Kidney tubule cell (primary cell): ENCODE measurements around the gene SLC5A10.
"Not testable (repeated sequence)": the region's sequence is repeated elsewhere in the genome, so short reads cannot be mapped to it uniquely, and the experiment has no call there.

ENCODE experiments used
- DNase-seq: peaks from one replicate; pipeline ENCODE4 v3.0.0-alpha.2; 2018; ENCODE audit warnings: low spot score

Gene SLC5A10

DNA sequence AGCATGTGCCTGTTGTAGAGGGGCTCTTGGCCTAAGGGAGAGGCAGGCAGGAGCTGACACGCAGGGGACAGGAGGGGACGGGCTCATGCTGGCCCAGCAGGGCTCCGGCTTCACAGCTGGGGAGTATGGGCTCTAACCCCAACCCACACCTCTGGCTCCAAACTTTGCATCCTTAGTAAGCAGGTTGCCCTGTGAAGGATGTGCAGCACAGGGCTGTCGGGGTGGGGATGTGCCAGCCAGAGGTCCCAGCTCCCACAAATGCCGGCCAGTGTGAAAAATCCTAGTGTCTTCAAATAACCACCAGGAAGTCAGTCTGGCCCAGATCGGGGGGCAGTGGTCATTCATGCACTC is 66.6 kb downstream of the SLC5A10 start:
- no peak for DNase-seq

DNA sequence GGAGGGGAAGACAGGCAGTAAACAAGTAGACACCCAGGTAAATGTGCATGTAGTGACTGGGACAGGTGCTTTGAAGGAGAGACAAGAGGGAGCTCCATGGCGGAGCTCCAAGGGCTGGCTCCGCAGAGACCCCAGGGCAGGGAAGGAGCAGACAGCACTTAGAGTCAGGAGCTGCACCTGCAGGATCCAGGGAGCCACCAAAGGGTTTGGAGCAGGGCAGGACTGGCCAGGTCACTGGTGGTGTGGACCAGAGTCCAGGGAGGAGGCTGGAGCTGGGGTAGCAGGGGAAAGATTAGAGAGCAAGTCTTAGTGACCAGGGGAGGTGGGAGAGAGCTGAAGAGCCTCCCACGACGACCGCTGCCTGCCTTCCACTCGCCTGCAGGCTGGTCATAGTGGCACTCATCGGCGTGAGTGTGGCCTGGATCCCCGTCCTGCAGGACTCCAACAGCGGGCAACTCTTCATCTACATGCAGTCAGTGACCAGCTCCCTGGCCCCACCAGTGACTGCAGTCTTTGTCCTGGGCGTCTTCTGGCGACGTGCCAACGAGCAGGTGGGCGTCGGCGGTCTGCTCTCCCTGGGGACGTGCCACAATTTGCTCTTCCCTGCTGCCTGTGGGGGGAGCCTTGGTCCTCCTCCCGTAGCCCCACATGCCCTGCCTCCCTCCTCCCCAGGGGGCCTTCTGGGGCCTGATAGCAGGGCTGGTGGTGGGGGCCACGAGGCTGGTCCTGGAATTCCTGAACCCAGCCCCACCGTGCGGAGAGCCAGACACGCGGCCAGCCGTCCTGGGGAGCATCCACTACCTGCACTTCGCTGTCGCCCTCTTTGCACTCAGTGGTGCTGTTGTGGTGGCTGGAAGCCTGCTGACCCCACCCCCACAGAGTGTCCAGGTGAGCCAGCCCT is 67.3 kb downstream of the SLC5A10 start:
- no peak for DNase-seq

DNA sequence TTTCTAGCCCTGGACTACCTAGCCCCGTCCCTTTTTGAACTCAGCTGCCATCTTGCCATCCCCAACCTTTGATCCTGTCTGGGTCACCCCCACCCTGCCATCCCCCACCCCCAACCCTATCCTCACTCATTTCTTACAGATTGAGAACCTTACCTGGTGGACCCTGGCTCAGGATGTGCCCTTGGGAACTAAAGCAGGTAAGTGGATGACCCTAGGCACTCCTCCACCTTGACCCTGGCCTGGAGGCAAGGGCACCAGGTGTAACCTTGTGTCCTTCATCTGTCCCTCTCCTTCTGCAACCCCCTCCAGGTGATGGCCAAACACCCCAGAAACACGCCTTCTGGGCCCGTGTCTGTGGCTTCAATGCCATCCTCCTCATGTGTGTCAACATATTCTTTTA is 68.1 kb downstream of the SLC5A10 start:
- DNase-seq, result no peak

DNA sequence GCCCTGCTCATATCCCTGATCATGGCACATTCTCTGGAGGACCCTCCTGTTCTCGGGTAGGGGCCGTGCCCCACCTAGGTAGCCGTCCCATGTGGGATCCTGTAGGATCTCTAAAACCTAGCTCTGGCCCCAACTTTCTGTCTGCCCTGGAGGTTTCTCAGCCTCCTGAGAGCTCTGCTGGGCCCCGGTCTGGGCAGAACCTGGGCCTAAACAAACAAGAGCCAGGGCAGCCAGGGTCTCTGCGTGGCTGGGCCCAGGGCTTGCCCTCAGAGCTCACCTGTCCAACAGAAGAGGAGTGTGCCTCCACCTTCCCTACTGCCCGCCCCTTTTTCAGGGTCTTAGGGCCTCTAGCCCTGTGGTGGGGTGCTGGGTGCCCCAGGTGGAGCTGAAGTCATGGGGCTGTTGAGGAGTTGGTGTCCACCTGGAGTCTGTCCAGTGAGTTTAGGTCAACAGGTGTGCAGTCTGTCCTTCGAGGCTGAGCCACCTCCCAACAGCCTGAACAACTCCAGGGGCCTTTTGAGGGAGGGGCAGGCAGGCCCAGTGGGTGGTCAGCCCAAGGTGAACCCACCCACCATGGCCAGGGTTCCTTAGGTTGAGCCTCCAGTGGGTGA is 69.2 kb downstream of the SLC5A10 start:
- DNase-seq, result not testable (repeated sequence)

DNA sequence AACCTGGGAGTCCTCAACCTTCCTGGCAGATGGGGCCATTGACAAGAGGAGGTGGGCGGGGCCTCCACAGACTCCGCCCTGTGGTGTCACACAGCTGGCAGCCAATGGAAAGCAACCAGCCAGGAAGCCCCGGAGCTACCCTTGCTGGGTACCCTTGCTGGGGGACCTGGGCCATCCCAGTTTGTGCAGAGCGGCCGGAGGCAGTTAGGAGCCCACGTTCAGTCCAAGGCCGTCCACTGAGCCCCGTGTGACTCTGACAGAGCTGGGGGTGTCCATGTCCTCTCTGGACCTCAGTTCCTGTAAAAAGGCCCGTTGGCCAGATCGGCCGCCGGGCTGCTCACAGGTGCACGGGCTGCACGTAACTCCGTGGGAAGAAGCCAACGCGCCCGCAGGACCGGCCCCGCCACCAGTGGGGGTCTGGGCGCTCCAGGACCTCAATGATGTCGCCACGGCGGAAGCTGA is 69.7 kb downstream of the SLC5A10 start:
- DNase-seq, result no peak

DNA sequence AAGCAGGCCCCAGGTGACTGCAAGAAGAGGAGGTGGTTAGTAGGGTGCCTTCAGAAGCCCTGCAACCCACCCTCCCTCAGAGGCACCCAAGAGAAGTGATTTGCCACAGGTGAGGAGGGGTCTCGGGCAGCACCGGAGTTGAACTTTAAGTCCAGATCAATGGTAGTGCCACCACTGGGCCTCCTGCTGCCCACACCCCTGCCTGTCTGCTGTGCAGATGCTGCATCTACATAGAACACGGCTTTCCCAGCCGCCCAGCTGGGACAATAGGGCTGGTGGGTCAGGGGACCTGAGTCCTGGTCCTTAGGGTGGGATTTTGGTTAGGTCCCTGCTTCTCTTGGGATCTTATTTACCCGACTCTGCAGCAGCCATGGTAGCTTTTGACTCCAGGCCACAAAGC is 70.2 kb downstream of the SLC5A10 start:
- DNase-seq, result no peak

DNA sequence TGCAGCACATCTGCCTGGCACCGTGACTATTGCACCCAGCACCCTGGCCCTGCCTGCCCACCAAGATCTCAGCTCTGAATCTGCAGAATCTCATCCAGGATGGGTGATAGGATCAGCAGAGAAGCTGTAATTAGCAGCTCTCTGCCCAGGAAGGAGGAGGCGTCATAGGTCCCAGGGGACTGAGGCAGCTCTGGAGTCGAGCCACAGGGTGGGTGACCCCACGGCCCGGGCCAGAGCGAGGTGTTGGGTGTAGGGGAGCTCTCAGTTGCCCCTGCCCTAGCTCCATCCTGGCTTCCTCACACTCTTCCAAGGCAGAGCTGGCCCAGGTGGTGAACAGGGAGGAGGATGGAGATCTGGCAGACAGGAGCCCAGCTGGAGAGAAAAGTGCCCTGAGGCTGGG is 70.8 kb downstream of the SLC5A10 start:
- no peak for DNase-seq

DNA sequence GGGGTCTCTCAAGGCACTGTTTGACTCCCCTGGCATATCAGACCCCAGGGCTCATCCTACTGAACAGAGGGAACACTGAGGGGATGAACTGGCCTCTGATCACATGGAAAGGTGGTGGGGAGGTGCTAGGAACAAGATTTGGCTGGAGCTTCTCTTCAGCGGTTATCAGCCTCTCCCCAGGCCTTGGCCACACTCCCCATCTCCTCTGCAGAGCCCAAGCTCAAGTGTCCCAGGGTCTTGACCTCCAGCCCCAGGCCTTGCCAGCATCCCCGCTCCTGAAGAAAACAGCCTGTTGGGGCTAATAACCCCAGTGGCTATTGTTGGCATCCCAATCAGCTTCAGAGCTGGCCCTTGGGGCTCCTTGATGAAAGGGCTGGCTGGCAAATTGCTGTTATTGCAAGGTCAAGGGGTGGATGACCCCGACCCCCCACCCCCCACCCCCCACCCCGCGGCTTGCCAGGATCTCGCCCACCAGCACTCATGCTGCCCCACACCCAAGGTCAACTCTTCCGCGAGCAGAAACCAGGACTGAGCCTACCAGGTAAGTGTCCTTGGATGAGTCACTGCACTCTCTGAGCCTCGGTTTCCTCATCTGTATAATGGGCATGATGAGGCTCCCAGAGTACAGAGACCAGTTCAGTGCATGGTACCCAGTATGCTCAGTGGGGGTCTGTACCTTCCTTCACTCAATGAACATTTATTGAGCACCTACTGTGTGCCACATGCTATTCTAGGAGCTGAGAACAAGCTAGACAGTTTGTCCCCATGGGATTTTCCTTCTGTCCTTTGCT is 71.4 kb downstream of the SLC5A10 start:
- no peak for DNase-seq

DNA sequence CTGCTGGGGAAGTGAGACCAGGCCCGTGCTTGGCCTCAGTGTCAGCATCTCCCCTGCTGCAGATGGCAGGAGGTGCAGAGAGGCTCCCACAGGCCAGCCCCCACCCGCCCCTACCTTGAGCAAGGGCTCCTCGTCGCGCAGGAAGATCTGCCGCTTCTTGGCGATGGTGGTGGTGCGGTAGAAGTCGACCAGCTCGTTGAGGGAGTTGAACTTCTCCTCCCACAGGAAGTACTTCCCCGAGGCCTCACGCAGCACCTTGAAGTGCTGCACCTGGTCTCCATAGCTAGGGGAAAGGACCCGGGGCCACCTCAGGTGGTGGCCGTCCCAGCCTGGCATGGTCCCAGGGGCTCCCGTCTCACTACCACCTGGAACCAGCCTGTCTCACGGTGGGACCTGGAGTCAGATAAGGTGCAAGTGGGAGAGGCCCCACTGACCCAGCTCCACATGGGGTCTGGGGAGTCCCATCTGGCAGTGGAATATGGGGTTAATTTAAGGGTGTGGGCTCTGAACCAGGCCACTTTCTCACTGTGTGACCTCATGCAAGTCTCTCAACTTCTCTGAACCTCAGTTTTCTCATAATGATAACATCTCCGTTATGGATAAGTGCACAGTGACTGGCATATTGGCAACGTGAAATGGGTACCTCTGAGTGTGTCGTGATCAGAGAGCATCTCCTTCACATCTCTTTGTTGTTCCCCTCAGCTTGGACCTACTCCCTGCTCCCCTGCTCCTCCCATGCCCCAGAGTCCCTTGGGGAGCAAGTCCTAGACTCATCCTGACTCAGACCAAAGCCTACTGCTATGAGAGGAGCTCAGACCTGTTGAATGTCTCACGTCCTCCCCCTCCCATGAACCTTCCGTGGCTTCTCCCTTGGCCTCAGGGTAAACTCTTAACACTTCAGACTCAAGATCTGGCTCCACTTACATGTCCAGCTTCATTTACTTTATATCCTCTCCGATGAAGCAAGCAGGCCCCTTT is 72.4 kb downstream of the SLC5A10 start:
- DNase-seq, result peak; percentile 17

DNA sequence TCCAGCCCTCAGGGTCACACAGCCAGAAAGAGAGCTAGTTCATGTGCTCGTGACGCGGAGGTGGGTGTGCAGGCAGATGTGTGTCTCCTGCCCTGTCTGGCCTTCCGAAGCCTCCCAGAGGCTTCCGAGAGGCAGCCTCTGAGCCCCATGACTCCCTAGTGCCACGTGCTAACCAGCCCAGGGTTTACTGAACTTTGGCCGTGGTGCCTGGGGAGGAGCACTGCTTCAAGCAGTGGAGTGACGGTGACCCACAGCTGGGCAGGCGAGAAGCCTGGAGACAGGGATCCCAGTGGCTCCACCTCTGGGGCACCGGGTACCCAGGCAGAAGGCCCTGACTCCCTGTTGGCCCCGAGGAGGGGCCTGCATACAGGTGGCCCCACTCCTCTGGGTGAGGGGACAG is 76.7 kb downstream of the SLC5A10 start:
- DNase-seq, result not testable (repeated sequence)

DNA sequence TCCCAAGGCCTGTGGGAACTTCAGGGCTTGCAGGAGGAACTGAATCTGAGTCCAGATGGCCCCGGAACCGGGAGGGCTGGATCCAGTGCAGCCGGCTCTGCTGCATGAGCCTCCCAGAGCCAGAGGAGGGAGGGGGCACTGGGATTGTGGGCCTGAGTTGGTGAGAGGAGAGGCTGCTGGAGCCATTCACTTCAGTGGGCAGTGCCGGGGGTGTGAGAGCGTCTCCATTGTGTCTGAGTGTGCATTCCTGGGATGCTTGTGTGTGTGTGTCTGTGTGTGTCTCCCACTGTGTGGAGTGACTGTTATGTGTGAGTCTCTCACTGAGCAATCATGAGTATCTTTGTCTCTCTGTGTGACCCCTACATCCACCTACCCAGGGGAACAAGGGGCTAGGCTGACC is 77.8 kb downstream of the SLC5A10 start:
- DNase-seq, result not testable (repeated sequence)

DNA sequence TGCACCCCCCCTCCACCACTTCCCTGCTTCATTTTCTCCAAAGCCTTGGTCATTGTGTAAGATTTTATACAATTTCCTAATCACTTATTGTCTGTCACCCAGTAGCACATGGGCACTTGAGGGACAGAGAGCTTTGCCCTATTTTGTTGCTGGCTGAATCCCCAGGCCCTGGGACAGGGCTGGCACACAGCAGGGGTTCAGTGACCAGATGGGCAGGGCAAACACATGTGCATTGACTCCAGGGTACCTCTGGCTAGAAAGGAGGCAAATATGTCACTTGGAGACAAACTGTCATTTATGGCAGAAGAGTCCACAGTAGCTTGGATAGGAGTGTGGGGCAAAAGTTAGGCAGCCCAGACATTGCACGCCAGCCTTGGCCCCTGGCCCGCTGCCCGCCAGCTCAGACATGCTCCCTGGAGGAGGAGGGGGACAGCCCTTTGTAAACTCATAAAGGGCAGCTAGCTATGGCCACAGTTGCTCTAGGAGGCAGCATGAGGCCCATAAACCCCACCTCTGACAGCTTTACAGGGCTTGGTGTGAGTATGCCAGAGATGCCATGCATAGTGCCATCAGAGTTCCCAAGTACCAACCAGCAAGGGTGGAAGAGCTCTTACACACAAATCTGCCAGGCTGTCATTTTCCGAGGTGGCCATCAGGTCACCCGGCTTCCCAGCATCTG is 78.9 kb downstream of the SLC5A10 start:
- DNase-seq, result not testable (repeated sequence)

DNA sequence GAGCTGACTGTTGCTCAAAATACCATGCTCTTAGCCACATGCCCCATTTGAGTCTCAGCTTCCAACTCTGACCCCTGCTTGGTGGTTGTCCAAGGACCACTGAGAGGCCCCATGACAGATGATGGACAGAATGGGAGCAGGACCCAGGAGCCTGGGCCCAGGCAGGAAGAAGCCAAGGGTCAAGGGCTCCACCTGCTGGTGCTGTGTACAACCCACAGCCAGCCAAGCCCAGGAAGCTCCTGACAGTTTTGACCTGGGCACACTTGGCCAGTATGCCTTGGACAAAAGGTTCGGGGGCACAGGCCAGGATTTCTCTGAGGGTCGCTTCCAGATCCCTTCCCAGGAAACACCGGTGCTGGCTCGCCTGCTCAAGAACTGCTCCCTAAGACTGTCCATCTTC is 79.8 kb downstream of the SLC5A10 start:
- not testable (repeated sequence) for DNase-seq

DNA sequence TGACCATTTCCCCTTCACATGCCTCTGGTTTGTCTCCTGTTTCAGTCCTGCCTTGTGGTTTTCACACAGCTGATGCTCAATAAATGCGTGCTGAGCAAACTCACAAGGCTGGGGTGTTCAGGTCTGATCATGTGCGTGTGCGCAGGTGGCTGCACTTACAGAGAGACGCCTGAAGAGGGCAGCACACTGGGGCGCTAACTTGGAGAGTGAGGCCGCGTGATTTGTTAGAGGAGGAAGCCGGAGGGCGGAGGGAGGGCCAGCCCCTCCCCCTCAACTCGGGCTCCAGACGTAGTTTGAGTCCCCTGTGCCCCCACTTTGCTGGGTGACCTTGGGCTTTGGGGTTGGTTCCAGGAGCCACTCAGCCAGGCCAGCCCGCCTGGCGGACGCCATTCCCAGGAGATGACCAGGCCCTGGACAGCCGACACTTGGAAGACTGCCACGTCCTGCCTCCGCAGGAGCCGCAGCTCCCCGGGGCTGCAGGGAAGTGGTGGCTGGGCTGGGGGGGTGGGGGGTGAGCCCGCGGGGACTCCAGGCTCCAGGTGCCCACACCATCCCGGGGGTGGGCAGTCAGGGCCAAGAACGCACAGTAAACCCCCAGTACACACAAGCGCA is 80.5 kb downstream of the SLC5A10 start:
- not testable (repeated sequence) for DNase-seq

DNA sequence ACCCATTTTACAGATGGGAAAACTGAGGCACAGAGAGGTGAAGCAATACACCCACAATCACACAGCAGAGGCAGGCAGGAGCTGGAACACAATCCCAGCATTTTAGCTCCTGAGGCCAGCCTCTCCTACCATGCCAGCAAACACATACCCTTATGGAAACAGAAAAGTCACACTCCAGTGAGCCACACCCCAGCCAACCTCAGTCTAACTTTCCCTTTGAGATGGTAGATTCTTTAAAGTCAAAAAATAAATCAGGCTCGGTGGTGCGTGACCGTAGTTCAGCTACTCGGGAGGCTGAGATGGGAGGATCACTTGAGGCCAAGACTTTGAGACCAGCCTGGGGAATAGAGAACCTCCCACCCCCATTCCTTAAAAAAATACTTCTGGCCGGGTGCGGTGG is 84.2 kb downstream of the SLC5A10 start:
- DNase-seq, result not testable (repeated sequence)

DNA sequence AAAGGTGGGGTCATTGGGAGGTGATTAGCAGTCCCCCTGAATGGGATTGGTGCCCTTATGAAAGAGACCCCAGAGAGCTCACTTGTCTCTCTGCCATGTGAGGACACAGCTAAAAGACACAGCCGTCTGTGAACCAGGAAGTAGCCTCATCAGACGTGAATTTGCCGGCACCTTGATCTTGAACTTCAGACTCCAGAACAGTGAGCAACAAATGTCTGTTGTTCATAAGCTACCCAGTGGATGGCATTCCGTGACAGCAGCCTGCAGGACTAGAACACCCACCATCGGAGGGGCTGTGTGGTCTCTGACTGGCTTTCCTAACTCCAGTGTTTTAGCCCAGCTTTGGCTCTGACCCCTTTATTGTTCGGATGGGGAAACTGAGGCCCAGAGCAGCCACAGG is 85.6 kb downstream of the SLC5A10 start:
- DNase-seq, result not testable (repeated sequence)

DNA sequence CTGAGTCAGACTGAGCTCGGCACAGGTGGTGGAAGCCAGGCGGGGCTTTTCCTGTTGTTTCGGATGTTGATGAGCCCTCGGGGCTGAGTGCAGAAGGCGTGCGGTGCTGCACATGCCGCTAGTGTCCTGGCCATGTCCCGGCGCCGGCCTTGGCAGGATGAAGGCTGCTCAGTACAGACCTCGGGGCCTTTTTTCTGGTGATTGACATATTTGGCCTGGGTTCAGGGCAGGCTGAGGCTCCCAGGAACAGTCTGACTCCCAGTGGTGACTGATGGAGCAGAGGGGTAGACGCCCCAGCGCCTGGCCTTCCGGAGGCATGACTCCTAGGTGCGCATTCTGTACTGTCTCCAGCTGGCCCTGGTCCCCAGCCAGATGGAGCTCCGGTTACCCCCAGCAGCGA is 86.0 kb downstream of the SLC5A10 start:
- not testable (repeated sequence) for DNase-seq

DNA sequence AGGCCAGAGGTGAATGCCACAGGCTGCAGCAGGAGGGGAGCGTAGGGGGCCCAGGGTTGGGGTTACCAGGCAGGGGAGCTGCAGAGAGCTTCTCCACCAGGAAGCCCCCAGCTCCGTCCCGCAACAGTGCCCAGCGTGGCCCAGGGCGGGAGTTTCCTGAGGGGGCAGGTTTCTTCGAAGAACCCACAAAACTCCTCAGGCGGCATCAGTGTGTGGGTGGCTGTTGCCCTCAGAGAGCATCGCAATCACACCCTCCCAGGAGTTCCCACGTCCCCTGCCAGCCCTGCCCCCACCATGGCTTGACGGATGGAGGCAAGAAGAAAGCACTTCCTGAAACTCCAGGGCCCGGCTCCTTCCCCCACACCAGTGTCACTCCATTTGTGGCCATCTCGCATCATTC is 86.8 kb downstream of the SLC5A10 start:
- DNase-seq, result not testable (repeated sequence)

DNA sequence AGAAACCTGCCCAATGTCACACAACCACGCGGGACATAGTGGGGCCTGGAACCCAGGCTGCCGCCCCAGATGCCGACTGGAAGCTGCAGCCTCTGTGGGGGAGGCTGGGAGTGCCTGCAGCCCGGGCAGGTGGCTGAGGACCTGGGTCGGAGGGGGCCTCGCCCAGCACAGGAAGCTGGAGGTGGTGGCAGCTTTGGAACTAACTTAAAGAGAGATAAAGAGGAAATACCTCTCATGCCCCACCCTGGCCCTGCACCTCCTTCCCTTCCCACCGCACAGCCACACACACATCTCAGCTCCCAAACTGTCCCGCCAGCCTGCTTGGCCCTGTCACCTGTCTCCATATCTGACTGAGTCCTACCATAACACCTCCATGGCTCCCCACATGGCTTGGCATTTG is 88.4 kb downstream of the SLC5A10 start:
- DNase-seq, result not testable (repeated sequence)

DNA sequence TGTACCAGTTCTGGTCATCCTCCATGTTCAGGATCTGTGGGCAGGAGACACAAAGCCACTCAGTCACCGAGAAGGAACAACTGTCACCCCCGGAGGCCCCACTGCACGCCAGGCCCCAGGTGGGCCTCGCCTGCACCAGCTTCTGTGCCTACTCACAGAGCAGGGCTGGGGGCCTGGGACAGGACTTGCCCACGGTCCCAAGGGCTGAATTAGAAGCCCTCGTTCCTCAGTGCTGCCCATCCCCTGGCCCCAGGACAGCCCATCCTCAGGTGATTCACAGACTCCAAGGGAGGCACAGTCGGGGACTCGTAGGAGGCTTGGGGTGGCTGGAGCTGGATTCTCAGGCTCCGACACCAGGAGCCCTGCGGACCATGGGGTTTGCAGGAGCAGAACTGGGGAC is 89.9 kb downstream of the SLC5A10 start:
- DNase-seq, result not testable (repeated sequence)
